Measurements from ENCODE around the gene IGSF21.

The IGSF21 gene

DNA sequence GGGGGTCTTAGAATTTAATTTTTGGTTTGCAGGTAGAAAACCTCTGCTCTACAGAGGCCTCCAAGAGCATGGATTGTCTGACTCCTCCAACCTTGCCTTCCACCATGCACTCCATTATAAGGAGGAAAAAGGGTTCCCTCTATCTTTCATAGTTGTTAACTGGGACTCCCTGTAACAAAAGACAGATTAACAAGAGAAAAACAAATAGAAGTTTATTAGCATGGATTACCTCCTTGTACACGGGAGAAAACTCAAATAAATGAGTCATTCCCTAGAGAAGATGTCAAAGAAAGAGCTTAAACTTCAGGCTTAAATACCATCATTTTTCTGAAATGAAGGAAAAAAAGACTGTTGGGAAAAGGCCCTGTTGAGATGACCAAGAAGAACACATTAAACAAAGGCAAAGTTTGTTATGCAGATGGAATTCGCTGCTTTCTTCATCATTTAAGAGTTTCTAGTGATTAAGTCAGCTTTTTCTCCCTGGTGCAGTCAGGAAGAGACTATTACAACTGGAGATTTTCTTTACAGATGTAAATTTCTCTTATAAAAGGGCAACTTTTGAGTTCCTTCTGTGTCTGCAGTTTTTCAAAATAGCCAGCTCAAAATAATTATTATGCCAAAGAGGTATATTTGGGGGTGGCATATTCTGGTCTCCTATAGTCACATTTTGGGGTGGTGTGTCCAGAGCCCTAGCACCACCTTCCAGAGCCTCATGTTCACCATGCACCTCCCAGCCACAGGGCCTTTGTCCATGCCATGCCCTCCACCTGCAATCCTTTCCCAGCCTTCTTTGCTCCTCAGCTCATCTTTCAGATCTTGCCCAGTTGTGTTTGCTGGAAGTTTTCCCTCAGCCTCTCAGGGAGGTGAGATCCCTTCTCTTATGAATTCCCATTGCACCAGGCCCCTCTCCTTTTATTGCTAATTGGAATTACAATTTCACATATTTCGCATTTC is 310.0 kb downstream of the IGSF21 start:
- in situ Hi-C loops (cut with HindIII; ENCODE audit: low sequenced_read_pairs), result no loop called here
- no peak for DNase-seq (ENCODE audit: low read depth, low spot score)
- no peak overlapping the region for H3K4me3 ChIP-seq (ENCODE audit: low read depth, low read length)
- TF ChIP-seq, protein P1, sequence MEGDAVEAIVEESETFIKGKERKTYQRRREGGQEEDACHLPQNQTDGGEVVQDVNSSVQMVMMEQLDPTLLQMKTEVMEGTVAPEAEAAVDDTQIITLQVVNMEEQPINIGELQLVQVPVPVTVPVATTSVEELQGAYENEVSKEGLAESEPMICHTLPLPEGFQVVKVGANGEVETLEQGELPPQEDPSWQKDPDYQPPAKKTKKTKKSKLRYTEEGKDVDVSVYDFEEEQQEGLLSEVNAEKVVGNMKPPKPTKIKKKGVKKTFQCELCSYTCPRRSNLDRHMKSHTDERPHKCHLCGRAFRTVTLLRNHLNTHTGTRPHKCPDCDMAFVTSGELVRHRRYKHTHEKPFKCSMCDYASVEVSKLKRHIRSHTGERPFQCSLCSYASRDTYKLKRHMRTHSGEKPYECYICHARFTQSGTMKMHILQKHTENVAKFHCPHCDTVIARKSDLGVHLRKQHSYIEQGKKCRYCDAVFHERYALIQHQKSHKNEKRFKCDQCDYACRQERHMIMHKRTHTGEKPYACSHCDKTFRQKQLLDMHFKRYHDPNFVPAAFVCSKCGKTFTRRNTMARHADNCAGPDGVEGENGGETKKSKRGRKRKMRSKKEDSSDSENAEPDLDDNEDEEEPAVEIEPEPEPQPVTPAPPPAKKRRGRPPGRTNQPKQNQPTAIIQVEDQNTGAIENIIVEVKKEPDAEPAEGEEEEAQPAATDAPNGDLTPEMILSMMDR (IDR thresholded peaks at IDR 0.05; ENCODE audit: low read depth, low read length), result no peak

DNA sequence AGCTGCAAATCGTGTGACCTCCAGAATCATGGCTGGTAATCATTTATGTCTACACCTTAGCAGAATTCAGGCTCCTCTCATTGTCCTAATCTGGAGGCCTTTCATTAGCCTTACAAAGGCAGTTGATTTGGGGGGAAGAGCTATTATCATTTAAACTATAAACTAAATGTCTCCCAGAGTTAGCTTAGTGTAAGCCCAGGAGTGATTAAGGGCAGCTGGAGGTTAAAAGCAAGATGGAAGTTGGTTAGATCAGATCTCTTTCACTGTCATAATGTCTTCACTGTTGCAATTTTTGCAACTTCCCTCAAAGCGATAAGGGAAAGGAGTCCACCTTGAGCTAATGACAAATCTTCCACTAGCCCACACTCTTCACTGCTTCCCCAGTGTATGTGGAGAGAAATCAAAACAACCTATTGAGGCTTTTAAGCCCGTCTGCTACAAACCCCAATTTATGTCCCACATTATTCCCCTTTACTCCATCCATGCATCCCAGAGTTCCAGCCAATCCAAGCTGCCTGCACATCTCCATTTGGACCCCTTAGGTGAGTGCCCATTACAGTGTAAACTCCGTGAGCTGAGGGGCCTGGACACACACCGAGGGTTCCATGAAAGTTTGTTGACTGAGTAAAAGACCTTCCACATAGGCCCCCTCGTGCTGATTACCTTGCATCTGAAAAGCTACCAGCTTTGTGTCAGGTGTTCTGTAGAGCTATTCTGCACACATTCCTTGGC is 311.7 kb downstream of the IGSF21 start:
- no peak for DNase-seq (ENCODE audit: low read depth, low spot score)
- in situ Hi-C loops (cut with HindIII; ENCODE audit: low sequenced_read_pairs), result no loop called here
- H3K4me3 ChIP-seq (ENCODE audit: low read depth, low read length), result no peak overlapping the region
- TF ChIP-seq, protein P1 (IDR thresholded peaks at IDR 0.05; ENCODE audit: low read depth, low read length), result no peak

DNA sequence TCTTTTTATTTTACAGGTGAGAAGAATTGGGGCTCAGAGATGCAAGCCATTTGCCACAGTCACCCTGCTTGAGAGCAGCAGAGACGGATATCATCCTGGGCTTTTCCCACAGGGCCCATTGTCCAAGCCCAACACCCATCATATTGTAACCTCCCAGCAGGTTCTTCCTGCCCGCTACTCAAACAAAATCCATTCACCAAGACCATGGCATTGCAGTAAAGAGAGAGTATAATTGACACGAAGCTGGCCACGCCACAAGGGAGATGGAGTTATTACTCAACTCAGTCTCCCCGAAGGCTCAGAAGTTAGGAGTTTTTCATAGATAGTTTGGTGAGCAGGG is 312.2 kb downstream of the IGSF21 start:
- TF ChIP-seq, protein P1 (IDR thresholded peaks at IDR 0.05; ENCODE audit: low read depth, low read length), result no peak
- in situ Hi-C loops (cut with HindIII; ENCODE audit: low sequenced_read_pairs), result no loop called here
- no peak for DNase-seq (ENCODE audit: low read depth, low spot score)
- no peak overlapping the region for H3K4me3 ChIP-seq (ENCODE audit: low read depth, low read length)

DNA sequence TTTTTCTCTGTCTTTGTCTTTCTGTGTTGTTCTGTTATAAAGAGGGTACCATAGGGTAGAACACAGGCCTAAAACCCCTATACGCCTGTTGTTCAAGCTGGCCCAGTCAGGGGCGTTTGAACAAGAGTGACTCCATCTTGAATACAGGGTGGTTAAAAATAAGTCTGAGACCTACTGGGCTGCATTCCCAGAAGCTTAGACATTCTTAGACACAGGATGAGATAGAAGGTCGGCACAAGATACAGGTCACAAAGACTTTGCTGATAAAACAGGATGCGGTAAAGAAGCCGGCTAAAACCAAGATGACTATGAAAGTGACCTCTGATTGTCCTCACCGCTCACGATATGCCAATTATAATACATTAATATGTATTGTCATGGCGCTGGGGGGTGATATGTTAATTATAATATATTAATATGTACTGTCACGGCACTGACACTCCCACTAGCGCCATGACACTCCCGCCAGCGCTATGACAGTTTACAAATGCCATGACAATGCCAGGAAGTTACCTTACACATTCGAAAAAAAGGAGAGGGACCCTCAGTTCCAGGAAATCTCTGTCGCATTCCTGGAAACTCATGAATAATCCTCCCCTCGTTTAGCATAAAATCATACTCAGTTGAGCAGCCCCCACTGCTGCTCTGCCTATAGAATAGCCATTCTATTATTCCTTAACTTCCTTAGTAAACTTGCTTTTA is 314.6 kb downstream of the IGSF21 start:
- TF ChIP-seq, protein P1 (IDR thresholded peaks at IDR 0.05; ENCODE audit: low read depth, low read length), result no peak
- in situ Hi-C loops (cut with HindIII; ENCODE audit: low sequenced_read_pairs), result no loop called here

DNA sequence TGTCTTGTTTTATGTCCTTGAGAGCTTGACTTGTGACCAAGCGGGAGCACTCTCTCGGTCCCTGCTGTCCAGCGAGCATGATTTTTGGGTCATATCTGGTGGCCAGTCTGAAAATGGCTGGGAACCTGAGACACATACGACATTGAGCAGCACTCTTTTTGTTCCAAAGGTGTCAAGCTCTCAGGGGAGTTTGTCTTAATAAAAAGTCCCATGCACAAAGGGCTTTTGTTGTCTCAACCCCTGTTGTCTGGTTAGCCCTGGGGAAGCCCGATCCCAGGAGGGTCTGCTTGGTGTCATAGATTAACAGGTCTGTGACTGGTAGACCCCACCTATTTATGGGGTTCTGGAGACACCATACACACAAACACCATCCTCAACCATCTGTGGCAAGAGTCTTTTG is 315.4 kb downstream of the IGSF21 start:
- no peak for DNase-seq (ENCODE audit: low read depth, low spot score)
- in situ Hi-C loops (cut with HindIII; ENCODE audit: low sequenced_read_pairs), result no loop called here
- TF ChIP-seq, protein P1 (IDR thresholded peaks at IDR 0.05; ENCODE audit: low read depth, low read length), result no peak
- no peak overlapping the region for H3K4me3 ChIP-seq (ENCODE audit: low read depth, low read length)

More for the DNA sequence above, 314.6 kb downstream of the IGSF21 start:
- no peak for DNase-seq (ENCODE audit: low read depth, low spot score)
- H3K4me3 ChIP-seq (ENCODE audit: low read depth, low read length), result no peak overlapping the region

DNA sequence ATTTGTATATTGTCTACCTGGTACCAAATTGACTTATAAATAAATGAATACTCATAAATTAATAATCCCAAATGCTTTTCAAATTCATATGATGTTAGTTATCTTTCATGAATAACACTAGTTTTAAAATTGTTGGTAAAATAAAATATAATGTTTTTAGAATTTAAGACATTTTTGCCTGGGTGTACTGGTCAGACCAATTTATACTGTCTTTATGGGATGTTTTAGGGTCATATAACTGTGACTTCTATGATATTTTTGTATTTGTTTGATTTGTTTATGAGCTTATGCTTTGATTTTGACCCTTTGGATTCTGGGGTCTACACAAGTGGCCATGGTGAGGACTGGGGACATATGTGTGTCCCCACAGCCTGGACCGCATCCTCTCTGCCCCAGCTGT is 319.0 kb downstream of the IGSF21 start:
- no peak for DNase-seq (ENCODE audit: low read depth, low spot score)
- in situ Hi-C loops (cut with HindIII; ENCODE audit: low sequenced_read_pairs), result no loop called here
- TF ChIP-seq, protein P1 (IDR thresholded peaks at IDR 0.05; ENCODE audit: low read depth, low read length), result no peak
- no peak overlapping the region for H3K4me3 ChIP-seq (ENCODE audit: low read depth, low read length)

Data from astrocyte of the spinal cord (primary cell).